ENCODE results near the gene CPPED1. TPM values are rescaled to one million over a fixed set of nuclear protein-coding genes. Genes with fewer than 3 reads are reported as not detected.

The CPPED1 gene
- total RNA-seq, 1 donor from 2014 or later, result 21.4 TPM

GRCh38 chr16:12609937-12610699 lies 193.6 kb downstream of the CPPED1 start:
- DNase-seq (ENCODE audit: low spot score), result no peak

Other genes starting within 250 kb of the CPPED1 start
- 0.52 TPM for gene SHISA9, start 97.7 kb upstream of the CPPED1 start, total RNA-seq

Measured in ureter (tissue), 1 donor.